ENCODE data around the gene HDAC4. TPM values are rescaled to one million over a fixed set of nuclear protein-coding genes. Genes with fewer than 3 reads are reported as not detected.

HDAC4 gene
- polyA plus RNA-seq, 2 of the 4 experiments (the other 2 are of a cell fraction), result 8.6 to 10.4 TPM

GRCh38 chr2:239130786-239131325 is 270.0 kb downstream of the HDAC4 start:
- WGBS (ENCODE audit: missing lambda C conversion rate), result 93% methylated on average over 16 of the region's 16 CpGs
- CTCF ChIA-PET, result interaction anchor here (1.1 to 1.6 kb wide), 3 partner anchors 11 to 14 kb away, joined by 4 to 6 read pairs (median 4); no protein-coding TSS in a partner anchor

DNA sequence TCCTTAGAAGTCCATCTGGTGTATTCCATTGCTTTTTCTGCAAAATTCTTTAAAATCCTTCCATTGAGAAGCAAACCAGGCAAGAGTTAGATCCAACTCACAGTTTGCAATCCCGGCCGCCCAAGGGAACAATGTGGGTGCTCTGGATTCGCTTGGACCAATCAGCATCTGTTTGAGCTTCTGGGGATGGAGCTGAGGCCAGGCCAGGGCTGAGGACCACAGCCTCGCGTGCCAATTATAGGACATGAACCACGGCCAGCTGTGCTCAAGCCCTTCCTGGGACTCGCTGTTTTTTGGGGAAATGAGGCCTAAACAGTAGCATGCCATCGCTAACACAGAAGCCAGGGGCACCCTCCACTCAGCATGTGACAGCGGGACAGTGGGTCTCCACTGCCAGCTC is 270.8 kb downstream of the HDAC4 start:
- no peaks in the 10 kb centered on the region for H3K9me3 ChIP-seq
- no peaks in the 10 kb centered on the region for H3K4me1 ChIP-seq
- DNase-seq (ENCODE audit: low read depth in 1 of 2, low spot score in 1 of 2) (no peak), ATAC-seq (no peak), FAIRE-seq (no peak)
- H3K4me2 ChIP-seq, result no peak overlapping the region
- no peak for TF ChIP-seq MYC (IDR thresholded peaks at IDR 0.05; ENCODE audit: borderline replicate concordance, low read length)
- no peak for TF ChIP-seq ZFP36 (IDR thresholded peaks at IDR 0.05; ENCODE audit: borderline replicate concordance, partially characterized antibody)
- no peak for TF ChIP-seq ZC3H11A (IDR thresholded peaks at IDR 0.05)
- TF ChIP-seq NR3C1 (IDR thresholded peaks at IDR 0.05), result no peak
- no peak for TF ChIP-seq HDAC2 (IDR thresholded peaks at IDR 0.05)
- TF ChIP-seq NFE2L2 (conservative IDR thresholded peaks at IDR 0.05; ENCODE audit: low read length), result no peak
- no peak for TF ChIP-seq RFX5 (IDR thresholded peaks at IDR 0.05)
- no peak for TF ChIP-seq POLR2A (IDR thresholded peaks at IDR 0.05; ENCODE audit: low read length)
- no peak for TF ChIP-seq KDM1A (IDR thresholded peaks at IDR 0.05; ENCODE audit: low read depth)
- TF ChIP-seq EHMT2 (IDR thresholded peaks at IDR 0.05; ENCODE audit: low read depth), result no peak
- TF ChIP-seq, protein P1, sequence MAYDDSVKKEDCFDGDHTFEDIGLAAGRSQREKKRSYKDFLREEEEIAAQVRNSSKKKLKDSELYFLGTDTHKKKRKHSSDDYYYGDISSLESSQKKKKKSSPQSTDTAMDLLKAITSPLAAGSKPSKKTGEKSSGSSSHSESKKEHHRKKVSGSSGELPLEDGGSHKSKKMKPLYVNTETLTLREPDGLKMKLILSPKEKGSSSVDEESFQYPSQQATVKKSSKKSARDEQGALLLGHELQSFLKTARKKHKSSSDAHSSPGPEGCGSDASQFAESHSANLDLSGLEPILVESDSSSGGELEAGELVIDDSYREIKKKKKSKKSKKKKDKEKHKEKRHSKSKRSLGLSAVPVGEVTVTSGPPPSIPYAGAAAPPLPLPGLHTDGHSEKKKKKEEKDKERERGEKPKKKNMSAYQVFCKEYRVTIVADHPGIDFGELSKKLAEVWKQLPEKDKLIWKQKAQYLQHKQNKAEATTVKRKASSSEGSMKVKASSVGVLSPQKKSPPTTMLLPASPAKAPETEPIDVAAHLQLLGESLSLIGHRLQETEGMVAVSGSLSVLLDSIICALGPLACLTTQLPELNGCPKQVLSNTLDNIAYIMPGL (CRISPR knock-in tag; IDR thresholded peaks at IDR 0.05; ENCODE audit: borderline replicate concordance), result no peak
- TF ChIP-seq RARB (CRISPR knock-in tag; IDR thresholded peaks at IDR 0.05), result no peak
- TF ChIP-seq POLR2AphosphoS2 (conservative IDR thresholded peaks at IDR 0.05; ENCODE audit: low read length), result no peak
- TF ChIP-seq CHD4 (IDR thresholded peaks at IDR 0.05; ENCODE audit: borderline replicate concordance), result no peak
- TF ChIP-seq HOXB5 (CRISPR knock-in tag; IDR thresholded peaks at IDR 0.05), result no peak
- TF ChIP-seq PHF8 (IDR thresholded peaks at IDR 0.05; ENCODE audit: borderline replicate concordance, low read depth), result no peak
- H3K4me3 ChIP-seq, result no peak overlapping the region
- H3K27ac ChIP-seq, result no peak overlapping the region
- CTCF ChIA-PET, result interaction anchor here (0.6 to 1.6 kb wide), 4 partner anchors 10 to 345 kb away, joined by 3 to 6 read pairs (median 4); no protein-coding TSS in a partner anchor
- WGBS (ENCODE audit: missing lambda C conversion rate), result 92% methylated on average over 9 of the region's 9 CpGs
- POLR2A ChIA-PET, result no interaction called here

More at GRCh38 chr2:239130786-239131325, 270.0 kb downstream of the HDAC4 start:
- DNase-seq (ENCODE audit: low read depth in 1 of 2, low spot score in 1 of 2) (no peak), FAIRE-seq (no peak), ATAC-seq (no peak)
- Histone ChIP-seq H3K4me2 (no peak overlapping the region), H3K4me3 (no peak overlapping the region), H3K27ac (no peak overlapping the region), H3K4me1 (no peaks in the 10 kb centered on the region), H3K9me3 (no peaks in the 10 kb centered on the region)
- POLR2A ChIA-PET, result no interaction called here
- TF ChIP-seq CTCF (IDR thresholded peaks at IDR 0.05) (no peak), CHD4 (IDR thresholded peaks at IDR 0.05; ENCODE audit: borderline replicate concordance) (no peak), EHF (CRISPR knock-in tag; IDR thresholded peaks at IDR 0.05) (no peak), HOXB5 (CRISPR knock-in tag; IDR thresholded peaks at IDR 0.05) (no peak), HEYL (CRISPR knock-in tag; IDR thresholded peaks at IDR 0.05) (no peak), EHMT2 (IDR thresholded peaks at IDR 0.05; ENCODE audit: low read depth) (no peak), MAZ (IDR thresholded peaks at IDR 0.05; ENCODE audit: borderline replicate concordance, low read depth, low read length) (no peak), RFX5 (IDR thresholded peaks at IDR 0.05) (no peak), PHF8 (IDR thresholded peaks at IDR 0.05; ENCODE audit: borderline replicate concordance, low read depth) (no peak)

All from A549 (cell line).